ENCODE results near the gene FIP1L1. TPM values are rescaled to one million over a fixed set of nuclear protein-coding genes. Genes with fewer than 3 reads are reported as not detected.

FIP1L1 gene
- total RNA-seq, 2 donors from 2014 or later: 32.7 to 32.8 TPM

DNA sequence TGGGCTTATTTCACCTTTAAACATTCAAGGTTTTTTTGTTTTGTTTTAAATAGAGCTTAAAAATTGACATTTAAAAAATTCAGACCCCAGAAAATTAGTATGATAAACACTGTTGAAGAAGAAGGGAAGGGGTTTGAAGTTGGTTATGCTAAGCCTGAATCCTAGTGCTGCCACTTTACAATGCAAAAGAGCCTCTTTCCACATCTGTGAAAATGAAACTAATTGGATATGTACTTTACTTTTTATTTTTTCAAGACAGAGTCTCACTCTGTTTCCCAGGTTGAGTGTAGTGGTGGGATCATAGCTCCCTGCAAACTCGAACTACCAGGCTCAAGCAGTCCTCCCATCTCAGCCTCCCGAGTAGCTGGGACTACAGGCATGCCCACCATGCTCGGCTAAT is 41.8 kb downstream of the FIP1L1 start:
- Histone ChIP-seq H3K27ac (no peak overlapping the region), H3K4me3 (no peak overlapping the region), H3K4me1 (peaks cover 0 to 2% of the 10 kb centered on the region in 2 donors), H3K9me3 (no peaks in the 10 kb centered on the region), H3K36me3 (no peaks in the 10 kb centered on the region), H3K27me3 (no peaks in the 10 kb centered on the region)
- TF ChIP-seq CTCF (IDR thresholded peaks at IDR 0.05): no peak
- no peak for DNase-seq (ENCODE audit: low spot score)

DNA sequence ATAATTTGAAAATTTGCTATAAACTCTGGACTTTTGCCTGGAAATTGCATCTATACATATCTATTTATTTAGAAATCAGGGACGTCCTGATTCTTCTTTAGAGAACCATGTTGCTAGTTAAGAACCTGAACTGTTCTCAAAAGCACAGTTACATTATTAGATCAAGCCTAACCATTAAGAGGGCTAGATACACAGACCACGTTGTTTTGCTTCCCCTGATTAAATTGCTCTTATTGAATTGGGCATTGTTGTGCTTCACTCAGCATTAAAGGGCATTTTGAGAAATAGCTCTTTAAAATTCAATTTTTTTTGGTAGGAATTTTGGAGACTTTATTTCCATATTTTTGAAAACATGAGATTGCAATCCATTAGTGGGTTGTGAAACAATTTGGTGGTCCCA is 44.4 kb downstream of the FIP1L1 start:
- peaks cover 0 to 4% of the 10 kb centered on the region in 2 donors for H3K4me1 ChIP-seq
- no peaks in the 10 kb centered on the region for H3K9me3 ChIP-seq
- DNase-seq (ENCODE audit: low spot score): no peak
- H3K36me3 ChIP-seq: no peaks in the 10 kb centered on the region
- no peaks in the 10 kb centered on the region for H3K27me3 ChIP-seq
- no peak overlapping the region for H3K4me3 ChIP-seq
- no peak for TF ChIP-seq CTCF (IDR thresholded peaks at IDR 0.05)
- H3K27ac ChIP-seq: no peak overlapping the region

- Histone ChIP-seq H3K9me3 (no peaks in the 10 kb centered on the region), H3K27ac (no peak overlapping the region), H3K4me1 (peaks cover 0 to 4% of the 10 kb centered on the region in 2 donors), H3K27me3 (no peaks in the 10 kb centered on the region), H3K36me3 (peaks cover 4% of the 10 kb centered on the region), H3K4me3 (no peak overlapping the region)
- no peak for DNase-seq (ENCODE audit: low spot score)
- TF ChIP-seq CTCF (IDR thresholded peaks at IDR 0.05): no peak
Observed at GRCh38 chr4:53422367-53422766, 44.9 kb downstream of the FIP1L1 start.

DNA sequence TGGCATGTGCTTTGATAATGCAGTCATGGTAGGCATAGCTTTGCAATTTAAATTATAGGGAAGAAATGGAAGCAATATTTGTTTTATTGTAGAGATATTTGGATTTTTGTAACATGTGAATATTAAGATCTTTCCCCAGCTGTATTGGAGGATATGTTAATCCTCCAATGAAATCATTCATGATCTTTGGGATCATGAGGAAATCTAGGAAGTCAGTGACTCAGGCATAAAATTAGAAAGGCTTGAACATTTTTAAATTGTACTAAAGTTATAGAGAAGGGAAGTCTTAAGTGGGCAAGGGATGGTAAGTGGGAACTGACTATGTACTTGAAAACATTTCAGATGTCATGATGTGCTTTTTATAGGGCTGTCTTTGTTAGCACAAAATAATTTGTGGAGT is 46.8 kb downstream of the FIP1L1 start:
- Histone ChIP-seq H3K27me3 (no peaks in the 10 kb centered on the region), H3K9me3 (no peaks in the 10 kb centered on the region), H3K27ac (no peak overlapping the region), H3K4me1 (peaks cover 0 to 4% of the 10 kb centered on the region in 2 donors), H3K36me3 (peaks cover 21% of the 10 kb centered on the region), H3K4me3 (no peak overlapping the region)
- DNase-seq (ENCODE audit: low spot score): no peak
- no peak for TF ChIP-seq CTCF (IDR thresholded peaks at IDR 0.05)

DNA sequence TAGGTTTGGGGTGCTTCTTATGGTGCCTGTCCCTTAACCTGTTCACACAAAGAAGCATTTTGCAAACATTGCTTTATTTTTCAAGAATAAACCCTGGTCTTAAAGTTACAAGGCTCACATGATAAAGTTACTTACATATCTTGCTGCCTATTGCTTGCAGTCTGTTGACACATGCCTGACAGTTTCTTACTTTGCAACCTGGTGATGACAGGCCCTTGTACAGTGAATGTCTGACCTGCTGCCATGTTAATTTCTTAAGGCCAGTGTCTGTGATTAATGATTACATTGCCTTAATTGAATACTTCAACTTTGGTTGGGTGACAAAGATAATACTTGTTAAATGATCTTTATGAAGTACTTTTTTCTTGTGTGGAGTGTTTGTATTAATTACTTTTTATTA is 49.9 kb downstream of the FIP1L1 start:
- no peak for TF ChIP-seq CTCF (IDR thresholded peaks at IDR 0.05)
- peaks cover 0 to 4% of the 10 kb centered on the region in 2 donors for H3K4me1 ChIP-seq
- H3K36me3 ChIP-seq: peaks cover 21% of the 10 kb centered on the region

DNA sequence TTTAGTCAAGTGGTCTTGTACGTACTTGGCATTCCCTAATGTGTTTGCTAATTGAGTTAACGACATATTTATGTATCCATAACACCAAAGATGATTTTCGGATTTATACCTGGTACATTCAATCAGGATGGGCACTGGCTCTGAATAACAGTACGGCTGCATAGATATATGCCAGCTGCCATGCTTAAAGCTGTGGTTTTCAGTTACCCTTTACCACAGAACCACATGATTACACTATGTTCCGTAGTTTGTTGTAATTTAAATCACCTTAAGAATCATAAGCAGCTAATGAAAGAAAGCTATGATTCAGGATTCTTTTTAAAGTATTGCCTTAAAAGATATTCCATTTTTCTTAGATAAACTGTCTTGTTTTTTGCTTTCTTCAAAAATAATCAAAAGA is 53.6 kb downstream of the FIP1L1 start:
- Histone ChIP-seq H3K27me3 (no peaks in the 10 kb centered on the region), H3K36me3 (peaks cover 21% of the 10 kb centered on the region), H3K27ac (no peak overlapping the region), H3K4me3 (no peak overlapping the region), H3K4me1 (no peaks in the 10 kb centered on the region), H3K9me3 (no peaks in the 10 kb centered on the region)
- no peak for DNase-seq (ENCODE audit: low spot score)
- TF ChIP-seq CTCF (IDR thresholded peaks at IDR 0.05): no peak

More for the DNA sequence above, 49.9 kb downstream of the FIP1L1 start:
- H3K4me3 ChIP-seq: no peak overlapping the region
- H3K27ac ChIP-seq: no peak overlapping the region
- H3K27me3 ChIP-seq: no peaks in the 10 kb centered on the region
- no peak for DNase-seq (ENCODE audit: low spot score)
- H3K9me3 ChIP-seq: no peaks in the 10 kb centered on the region
